Spleen (tissue), 7 donors: ENCODE measurements around the gene PCNX2.

Source experiments
- POLR2A ChIP-seq, 3 donors: fragments of 450-650 bp; IDR thresholded peaks; one replicate each; pipeline ENCODE4 v1.5.1; 2017; ENCODE audit warnings: antibody characterized with exemption in 3 of 3, mild to moderate bottlenecking in 1 of 3
- POLR2AphosphoS5 ChIP-seq, 3 donors: sonication (generic); formaldehyde crosslinking; IDR thresholded peaks; one replicate each; pipeline ENCODE4 v1.5.1; 2017; ENCODE audit warnings: antibody characterized with exemption in 3 of 3
- TF ChIP-seq, protein P1 (sequence below), 11 experiments: fragments of 200-600 bp in 7 of 11; fragments of 450-650 bp in 4 of 11; sonication (generic) in 4 of 11; IDR thresholded peaks in 8 of 11; conservative IDR thresholded peaks in 3 of 11; 1 replicate in 7 of 11; 2 replicates in 4 of 11; pipeline versions ENCODE4 v1.4.0 to v1.8.0; 2016 to 2021; ENCODE audit warnings: antibody characterized with exemption in 11 of 11, inconsistent platforms in 4 of 11, mild to moderate bottlenecking in 1 of 11
- donor health status: DM: no; HTN: no; CAD: no; lungs with moderate emphysema.
- donor health status: DM: no; HTN: no; CAD: no.
- donor health status: DM: no; HTN: no; CAD: no.

- TF ChIP-seq, protein P1, sequence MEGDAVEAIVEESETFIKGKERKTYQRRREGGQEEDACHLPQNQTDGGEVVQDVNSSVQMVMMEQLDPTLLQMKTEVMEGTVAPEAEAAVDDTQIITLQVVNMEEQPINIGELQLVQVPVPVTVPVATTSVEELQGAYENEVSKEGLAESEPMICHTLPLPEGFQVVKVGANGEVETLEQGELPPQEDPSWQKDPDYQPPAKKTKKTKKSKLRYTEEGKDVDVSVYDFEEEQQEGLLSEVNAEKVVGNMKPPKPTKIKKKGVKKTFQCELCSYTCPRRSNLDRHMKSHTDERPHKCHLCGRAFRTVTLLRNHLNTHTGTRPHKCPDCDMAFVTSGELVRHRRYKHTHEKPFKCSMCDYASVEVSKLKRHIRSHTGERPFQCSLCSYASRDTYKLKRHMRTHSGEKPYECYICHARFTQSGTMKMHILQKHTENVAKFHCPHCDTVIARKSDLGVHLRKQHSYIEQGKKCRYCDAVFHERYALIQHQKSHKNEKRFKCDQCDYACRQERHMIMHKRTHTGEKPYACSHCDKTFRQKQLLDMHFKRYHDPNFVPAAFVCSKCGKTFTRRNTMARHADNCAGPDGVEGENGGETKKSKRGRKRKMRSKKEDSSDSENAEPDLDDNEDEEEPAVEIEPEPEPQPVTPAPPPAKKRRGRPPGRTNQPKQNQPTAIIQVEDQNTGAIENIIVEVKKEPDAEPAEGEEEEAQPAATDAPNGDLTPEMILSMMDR (IDR thresholded peaks at IDR 0.05 in 8 of 11, conservative IDR thresholded peaks at IDR 0.05 in 3 of 11): no peak
- no peak for TF ChIP-seq POLR2A (IDR thresholded peaks at IDR 0.05)
- no peak for TF ChIP-seq POLR2AphosphoS5 (IDR thresholded peaks at IDR 0.05)
These were observed 124.8 kb downstream of the PCNX2 start for GRCh38 chr1:233170741-233171140.
